ENCODE measurements around the gene LRRTM2. TPM values are rescaled to one million over a fixed set of nuclear protein-coding genes. Genes with fewer than 3 reads are reported as not detected.

The LRRTM2 gene
- total and polyA plus RNA-seq, 2 donors (not counting 3 experiments of a cell fraction or from before 2014, with no cell fraction given): 0.06 to 0.20 TPM

Other genes with a start within 250 kb of the LRRTM2 start
- gene CTNNA1, start 121.9 kb downstream of the LRRTM2 start, total RNA-seq: 394 and 420 TPM in 2 replicates
- 108 and 156 TPM in 2 replicates for gene CTNNA1, start 121.9 kb downstream of the LRRTM2 start, polyA plus RNA-seq

All from endothelial cell of umbilical vein (primary cell).